HG02678 (cell line): Measurements from ENCODE around the gene CACNA1A.
"Not testable (repeated sequence)": the region's sequence is repeated elsewhere in the genome, so short reads cannot be mapped to it uniquely, and the experiment has no call there.

Experiments used
- ATAC-seq: cut with Tn5 transposase; IDR thresholded peaks from one replicate; pipeline ENCODE4 v1.9.1; 2021; ENCODE audit warnings: mild to moderate bottlenecking, moderate library complexity; ENCODE audit not compliant: unreplicated experiment

The CACNA1A gene

GRCh38 chr19:13506471-13506820 lies at the start of gene CACNA1A:
CACNA1A (minus strand) TSS chr19:13506479; CDS start chr19:13506224, 255 bp downstream.
- ATAC-seq = no peak

- no peak for ATAC-seq
These were observed 48.4 kb upstream of the CACNA1A start for GRCh38 chr19:13554506-13555240.

- no peak for ATAC-seq
These were observed 47.7 kb upstream of the CACNA1A start for GRCh38 chr19:13553880-13554400.

- ATAC-seq = no peak
These were observed 41.9 kb upstream of the CACNA1A start for GRCh38 chr19:13548131-13548530.

GRCh38 chr19:13547102-13547501 lies 40.8 kb upstream of the CACNA1A start:
- no peak for ATAC-seq

GRCh38 chr19:13544423-13544822 lies 38.1 kb upstream of the CACNA1A start:
- ATAC-seq = no peak

GRCh38 chr19:13541554-13541953 lies 35.3 kb upstream of the CACNA1A start:
- ATAC-seq = no peak

- no peak for ATAC-seq
These were observed 33.1 kb upstream of the CACNA1A start for GRCh38 chr19:13539332-13539731.

GRCh38 chr19:13538601-13539253 lies 32.4 kb upstream of the CACNA1A start:
- no peak for ATAC-seq

GRCh38 chr19:13537454-13537853 lies 31.2 kb upstream of the CACNA1A start:
- no peak for ATAC-seq

- no peak for ATAC-seq
These were observed 24.4 kb upstream of the CACNA1A start for GRCh38 chr19:13530720-13531119.

- ATAC-seq = not testable (repeated sequence)
These were observed 23.4 kb upstream of the CACNA1A start for GRCh38 chr19:13529721-13530120.

- ATAC-seq = no peak
These were observed 20.3 kb upstream of the CACNA1A start for GRCh38 chr19:13526552-13526951.

GRCh38 chr19:13521066-13521465 lies 14.8 kb upstream of the CACNA1A start:
- no peak for ATAC-seq

- ATAC-seq = no peak
These were observed 5.7 kb upstream of the CACNA1A start for GRCh38 chr19:13511947-13512346.

- ATAC-seq = no peak
These were observed 853 bp upstream of the CACNA1A start for GRCh38 chr19:13507053-13507611.

- ATAC-seq = no peak
These were observed 363 bp downstream of the CACNA1A start for GRCh38 chr19:13505761-13506470.

- no peak for ATAC-seq
These were observed 1.0 kb downstream of the CACNA1A start for GRCh38 chr19:13505164-13505695.

- no peak for ATAC-seq
These were observed 2.6 kb downstream of the CACNA1A start for GRCh38 chr19:13503570-13504235.

- no peak for ATAC-seq
These were observed 4.0 kb downstream of the CACNA1A start for GRCh38 chr19:13502231-13502630.

GRCh38 chr19:13499692-13500091 lies 6.6 kb downstream of the CACNA1A start:
- no peak for ATAC-seq
